Neural progenitor cell (in vitro differentiated cells): ENCODE measurements around the gene ZBTB4. TPM values are rescaled to one million over a fixed set of nuclear protein-coding genes. Genes with fewer than 3 reads are reported as not detected.

Source experiments
- DNase-seq: peaks from one replicate; pipeline ENCODE4 v3.0.0-alpha.2; 2016; ENCODE audit warnings: low spot score
- H2AFZ ChIP-seq: fragments of 200-600 bp; sonication (generic); replicated peaks from 2 replicates; pipeline ENCODE4 v1.6.1; 2016; ENCODE audit warnings: antibody characterized with exemption
- H3F3A ChIP-seq: fragments of 200-600 bp; sonication (generic); 2 replicates; pipeline ENCODE4 v1.6.1; 2016; ENCODE audit warnings: antibody characterized with exemption, low read depth
- H3K27ac ChIP-seq: fragments of 200-600 bp; sonication (generic); 2 replicates; pipeline ENCODE4 v1.5.1; 2016; ENCODE audit warnings: mild to moderate bottlenecking
- H3K27me3 ChIP-seq: fragments of 200-600 bp; sonication (generic); 2 replicates; pipeline ENCODE4 v1.6.1; 2016; ENCODE audit warnings: mild to moderate bottlenecking, moderate library complexity
- H3K36me3 ChIP-seq: fragments of 200-600 bp; sonication (generic); 2 replicates; pipeline ENCODE4 v1.5.1; 2016
- H3K4me1 ChIP-seq: fragments of 200-600 bp; sonication (generic); 2 replicates; pipeline ENCODE4 v1.6.1; 2016; ENCODE audit warnings: mixed run types
- H3K4me2 ChIP-seq: fragments of 200-600 bp; sonication (generic); 2 replicates; pipeline ENCODE4 v1.6.1; 2016
- H3K4me3 ChIP-seq: fragments of 200-600 bp; sonication (generic); 2 replicates; pipeline ENCODE4 v1.5.1; 2016
- H3K79me2 ChIP-seq: fragments of 200-600 bp; sonication (generic); 2 replicates; pipeline ENCODE4 v1.6.1; 2016; ENCODE audit warnings: low read depth
- H3K9ac ChIP-seq: fragments of 200-600 bp; sonication (generic); 2 replicates; pipeline ENCODE4 v1.6.1; 2016
- H3K9me3 ChIP-seq: fragments of 200-600 bp; sonication (generic); 2 replicates; pipeline ENCODE4 v1.5.1; 2016; ENCODE audit warnings: low read depth
- H4K20me1 ChIP-seq: fragments of 200-600 bp; sonication (generic); 2 replicates; pipeline ENCODE4 v1.6.1; 2016; ENCODE audit warnings: low read depth
- H3K27ac Mint-ChIP-seq: 3 replicates; pipeline ENCODE4 v1.8.0; 2021; ENCODE audit warnings: mixed read lengths
- H3K27me3 Mint-ChIP-seq: 2 replicates; pipeline ENCODE4 v1.8.0; 2022; ENCODE audit warnings: low read depth, mild to moderate bottlenecking, inconsistent platforms, moderate library complexity, mixed read lengths; ENCODE audit not compliant: insufficient read depth
- H3K36me3 Mint-ChIP-seq: 3 replicates; pipeline ENCODE4 v1.8.0; 2021; ENCODE audit warnings: mixed read lengths
- H3K4me1 Mint-ChIP-seq: 3 replicates; pipeline ENCODE4 v1.8.0; 2021; ENCODE audit warnings: mixed read lengths
- H3K4me3 Mint-ChIP-seq: 3 replicates; pipeline ENCODE4 v1.8.0; 2021; ENCODE audit warnings: mild to moderate bottlenecking, moderate library complexity, mixed read lengths
- H3K9me3 Mint-ChIP-seq: 3 replicates; pipeline ENCODE4 v1.8.0; 2020; ENCODE audit warnings: mixed read lengths
- EZH2 ChIP-seq: fragments of 200-600 bp; sonication (generic); IDR thresholded peaks from 2 replicates; pipeline ENCODE4 v1.6.1; 2017; ENCODE audit warnings: antibody characterized with exemption, mild to moderate bottlenecking, moderate library complexity
- EZH2phosphoT487 ChIP-seq: fragments of 200-600 bp; sonication (generic); IDR thresholded peaks from 2 replicates; pipeline ENCODE4 v1.6.1; 2017; ENCODE audit warnings: antibody characterized with exemption
- total RNA-seq: library from RNA; depleted of rRNA; stranded (reverse); fragments of >200 nt; gene quantifications from 2 replicates; pipeline ENCODE4 v1.2.3, GENCODE V29; 2015; ENCODE audit warnings: low replicate concordance
- TF ChIP-seq, protein P1 (sequence below): fragments of 200-600 bp; sonication (generic); IDR thresholded peaks from 2 replicates; pipeline ENCODE4 v1.5.1; 2017; ENCODE audit warnings: antibody characterized with exemption, mild to moderate bottlenecking

Gene ZBTB4
- total RNA-seq, 1 donor from 2014 or later, result 5.4 TPM

DNA sequence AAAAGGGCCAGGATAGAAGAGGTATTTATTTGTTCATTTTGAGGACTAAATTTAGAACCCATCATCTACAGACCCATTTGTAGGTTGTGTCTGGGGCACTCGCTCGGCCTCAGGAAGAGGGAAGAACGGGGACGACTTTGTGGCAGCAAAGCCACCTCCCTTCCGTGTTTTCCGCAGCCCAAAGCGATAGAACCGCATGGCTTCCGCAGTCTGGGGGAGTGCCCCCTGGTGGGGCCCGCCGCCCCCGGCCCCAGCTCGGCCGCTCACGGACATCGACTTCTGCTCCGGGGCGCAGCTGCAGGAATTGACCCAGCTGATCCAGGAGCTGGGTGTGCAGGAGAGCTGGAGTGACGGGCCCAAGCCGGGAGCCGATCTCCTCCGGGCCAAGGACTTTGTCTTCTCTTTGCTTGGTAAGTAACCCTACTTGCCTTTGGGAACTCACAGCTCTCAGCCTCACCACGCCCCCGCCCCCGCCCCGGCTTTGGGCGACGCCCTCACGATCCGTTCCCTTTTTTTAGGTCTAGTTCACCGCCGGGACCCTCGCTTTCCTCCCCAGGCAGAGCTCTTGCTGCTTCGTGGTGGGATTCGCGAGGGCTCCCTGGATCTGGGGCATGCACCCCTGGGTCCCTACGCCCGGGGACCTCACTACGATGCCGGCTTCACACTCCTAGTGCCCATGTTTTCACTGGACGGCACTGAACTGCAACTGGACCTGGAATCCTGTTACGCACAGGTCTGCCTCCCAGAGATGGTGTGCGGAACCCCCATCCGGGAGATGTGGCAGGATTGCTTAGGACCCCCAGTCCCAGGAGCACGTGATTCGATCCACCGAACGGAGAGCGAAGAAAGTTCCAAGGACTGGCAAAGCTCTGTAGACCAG lies 43.5 kb downstream of the ZBTB4 start:
- peaks cover 36% of the 10 kb centered on the region for H3F3A ChIP-seq
- H2AFZ ChIP-seq, result peak overlapping the region; percentile 21
- H3K27me3 Mint-ChIP-seq, result peaks cover 38% of the 10 kb centered on the region
- H3K4me3 ChIP-seq, result peak overlapping the region; percentile 74
- peak; percentile 58 for TF ChIP-seq EZH2
- peak; percentile 34 for TF ChIP-seq EZH2phosphoT487
- TF ChIP-seq, protein P1, sequence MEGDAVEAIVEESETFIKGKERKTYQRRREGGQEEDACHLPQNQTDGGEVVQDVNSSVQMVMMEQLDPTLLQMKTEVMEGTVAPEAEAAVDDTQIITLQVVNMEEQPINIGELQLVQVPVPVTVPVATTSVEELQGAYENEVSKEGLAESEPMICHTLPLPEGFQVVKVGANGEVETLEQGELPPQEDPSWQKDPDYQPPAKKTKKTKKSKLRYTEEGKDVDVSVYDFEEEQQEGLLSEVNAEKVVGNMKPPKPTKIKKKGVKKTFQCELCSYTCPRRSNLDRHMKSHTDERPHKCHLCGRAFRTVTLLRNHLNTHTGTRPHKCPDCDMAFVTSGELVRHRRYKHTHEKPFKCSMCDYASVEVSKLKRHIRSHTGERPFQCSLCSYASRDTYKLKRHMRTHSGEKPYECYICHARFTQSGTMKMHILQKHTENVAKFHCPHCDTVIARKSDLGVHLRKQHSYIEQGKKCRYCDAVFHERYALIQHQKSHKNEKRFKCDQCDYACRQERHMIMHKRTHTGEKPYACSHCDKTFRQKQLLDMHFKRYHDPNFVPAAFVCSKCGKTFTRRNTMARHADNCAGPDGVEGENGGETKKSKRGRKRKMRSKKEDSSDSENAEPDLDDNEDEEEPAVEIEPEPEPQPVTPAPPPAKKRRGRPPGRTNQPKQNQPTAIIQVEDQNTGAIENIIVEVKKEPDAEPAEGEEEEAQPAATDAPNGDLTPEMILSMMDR, result no peak
- no peaks in the 10 kb centered on the region for H3K79me2 ChIP-seq
- no peaks in the 10 kb centered on the region for H3K36me3 Mint-ChIP-seq
- no peaks in the 10 kb centered on the region for H4K20me1 ChIP-seq
- no peak overlapping the region for H3K9ac ChIP-seq
- H3K4me2 ChIP-seq, result peak overlapping the region; percentile 93
- H3K4me1 ChIP-seq, result peaks cover 20% of the 10 kb centered on the region
- H3K9me3 Mint-ChIP-seq, result no peaks in the 10 kb centered on the region
- H3K4me1 Mint-ChIP-seq, result peaks cover 31% of the 10 kb centered on the region
- H3K9me3 ChIP-seq, result no peaks in the 10 kb centered on the region
- no peak overlapping the region for H3K27ac Mint-ChIP-seq
- no peak overlapping the region for H3K27ac ChIP-seq
- H3K27me3 ChIP-seq, result peaks cover 50% of the 10 kb centered on the region
- DNase-seq, result peak; percentile 63
- no peaks in the 10 kb centered on the region for H3K36me3 ChIP-seq
- peak overlapping the region; percentile 90 for H3K4me3 Mint-ChIP-seq

DNA sequence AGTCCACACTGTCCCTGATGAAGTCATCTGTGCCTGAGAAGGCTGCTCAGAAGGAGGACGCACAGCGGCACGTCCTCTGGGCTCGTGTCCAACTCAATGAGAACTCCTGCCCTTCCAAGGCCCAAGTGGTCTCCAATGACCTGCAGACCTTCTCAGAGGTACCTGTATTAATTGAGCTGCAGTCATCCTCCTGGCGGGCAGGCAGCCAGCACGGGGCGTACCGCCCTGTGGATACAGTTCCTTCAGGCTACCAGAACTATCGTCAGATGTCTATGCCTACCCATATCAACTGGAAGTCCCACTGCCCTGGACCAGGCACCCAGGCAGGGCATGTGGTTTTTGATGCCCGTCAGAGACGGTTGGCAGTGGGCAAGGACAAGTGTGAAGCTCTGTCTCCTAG lies 47.1 kb downstream of the ZBTB4 start:
- no peak overlapping the region for H3K4me2 ChIP-seq
- TF ChIP-seq EZH2 (no peak), EZH2phosphoT487 (no peak)
- TF ChIP-seq, protein P1, result no peak
- H3K9me3 Mint-ChIP-seq, result no peaks in the 10 kb centered on the region
- no peaks in the 10 kb centered on the region for H3K79me2 ChIP-seq
- H3K9me3 ChIP-seq, result no peaks in the 10 kb centered on the region
- H3K27me3 Mint-ChIP-seq, result peaks cover 18% of the 10 kb centered on the region
- no peak overlapping the region for H3K4me3 ChIP-seq
- H2AFZ ChIP-seq, result no peak overlapping the region
- H3K27ac Mint-ChIP-seq, result no peak overlapping the region
- no peak overlapping the region for H3K9ac ChIP-seq
- H3K27me3 ChIP-seq, result peaks cover 20% of the 10 kb centered on the region
- H3K4me3 Mint-ChIP-seq, result peak overlapping the region; percentile 55
- DNase-seq, result no peak
- no peak overlapping the region for H3K27ac ChIP-seq
- no peaks in the 10 kb centered on the region for H4K20me1 ChIP-seq
- no peaks in the 10 kb centered on the region for H3K36me3 ChIP-seq
- peaks cover 13% of the 10 kb centered on the region for H3K4me1 Mint-ChIP-seq
- H3K36me3 Mint-ChIP-seq, result no peaks in the 10 kb centered on the region
- H3K4me1 ChIP-seq, result peaks cover 2% of the 10 kb centered on the region
- peaks cover 19% of the 10 kb centered on the region for H3F3A ChIP-seq

DNA sequence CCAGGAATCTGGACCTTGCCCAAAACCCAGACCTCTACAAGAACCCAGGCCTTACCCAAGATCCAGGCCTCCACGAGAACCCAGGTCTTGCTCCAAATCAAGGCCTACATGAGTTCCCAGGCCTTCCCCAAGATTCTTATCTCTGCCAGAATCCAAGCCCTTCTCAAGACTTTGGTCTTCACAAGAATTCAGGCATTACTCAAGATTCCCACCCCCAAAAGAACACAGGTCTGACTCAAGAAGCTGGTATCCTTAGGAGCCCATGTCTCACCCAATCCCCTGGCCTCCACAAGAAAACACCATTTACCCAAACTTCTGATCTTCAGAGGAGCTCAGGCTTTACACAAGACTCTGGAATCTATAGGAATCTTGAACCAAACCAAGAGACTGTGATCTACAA lies 48.2 kb downstream of the ZBTB4 start:
- no peak overlapping the region for H3K4me3 ChIP-seq
- H3K27ac Mint-ChIP-seq, result peak overlapping the region; percentile 31
- H3K36me3 Mint-ChIP-seq, result no peaks in the 10 kb centered on the region
- H4K20me1 ChIP-seq, result no peaks in the 10 kb centered on the region
- peaks cover 9% of the 10 kb centered on the region for H3K4me1 Mint-ChIP-seq
- no peak for DNase-seq
- no peak overlapping the region for H2AFZ ChIP-seq
- no peaks in the 10 kb centered on the region for H3K4me1 ChIP-seq
- H3F3A ChIP-seq, result peaks cover 10% of the 10 kb centered on the region
- no peak overlapping the region for H3K27ac ChIP-seq
- H3K4me3 Mint-ChIP-seq, result no peak overlapping the region
- peaks cover 11% of the 10 kb centered on the region for H3K27me3 Mint-ChIP-seq
- H3K36me3 ChIP-seq, result no peaks in the 10 kb centered on the region
- no peaks in the 10 kb centered on the region for H3K9me3 ChIP-seq
- TF ChIP-seq, protein P1, result no peak
- TF ChIP-seq EZH2phosphoT487 (no peak), EZH2 (no peak)
- no peak overlapping the region for H3K9ac ChIP-seq
- H3K4me2 ChIP-seq, result no peak overlapping the region
- H3K27me3 ChIP-seq, result peaks cover 10% of the 10 kb centered on the region
- no peaks in the 10 kb centered on the region for H3K9me3 Mint-ChIP-seq
- H3K79me2 ChIP-seq, result no peaks in the 10 kb centered on the region
